Measurements from ENCODE around the gene COL25A1.
A peak's percentile ranks its signal among the peaks of the same experiment; 100 is the strongest.

Gene COL25A1

DNA sequence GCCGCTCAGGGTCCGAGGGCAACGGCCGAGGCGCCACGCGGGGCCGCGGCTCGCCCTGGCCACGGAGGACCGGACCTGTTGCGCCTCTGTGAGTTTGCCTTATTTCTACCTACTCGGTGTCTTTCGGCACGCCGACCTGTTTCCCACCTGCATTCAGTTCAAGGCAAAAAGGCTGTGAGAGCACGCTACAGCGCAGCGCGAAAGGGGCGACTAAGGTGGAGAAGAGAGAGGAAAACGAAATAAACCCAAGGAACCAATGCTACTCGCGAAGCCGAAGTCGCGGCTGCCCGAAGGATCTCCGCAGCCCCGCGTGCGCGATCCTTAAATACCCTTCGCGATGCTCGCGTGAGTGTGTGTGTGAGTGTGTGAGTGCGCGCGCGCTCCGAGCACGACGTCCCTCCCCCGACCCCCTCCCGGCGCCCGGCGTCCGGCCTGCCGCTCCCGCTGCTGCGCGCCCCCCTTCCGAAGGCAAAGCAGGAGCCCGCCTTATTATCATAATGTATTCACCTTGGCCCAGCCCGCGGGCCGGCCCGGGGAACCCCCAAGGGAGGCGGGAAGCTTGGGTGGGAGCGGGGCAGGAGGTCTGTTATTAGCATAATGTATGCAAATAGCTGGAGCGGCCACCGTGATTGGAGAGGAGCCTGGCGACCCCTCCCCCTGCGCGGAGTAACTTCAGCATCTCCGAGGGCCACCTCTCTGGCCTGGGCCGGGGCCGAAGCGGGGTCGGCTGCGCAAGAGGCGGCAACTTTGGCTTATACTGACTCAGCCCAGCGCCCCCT is at the start of gene COL25A1:
Gene COL25A1 (minus strand): TSS at position 298 of the 779 bp plus-strand sequence.
- DNase-seq (ENCODE audit: low read depth), result peak; percentile 17

DNA sequence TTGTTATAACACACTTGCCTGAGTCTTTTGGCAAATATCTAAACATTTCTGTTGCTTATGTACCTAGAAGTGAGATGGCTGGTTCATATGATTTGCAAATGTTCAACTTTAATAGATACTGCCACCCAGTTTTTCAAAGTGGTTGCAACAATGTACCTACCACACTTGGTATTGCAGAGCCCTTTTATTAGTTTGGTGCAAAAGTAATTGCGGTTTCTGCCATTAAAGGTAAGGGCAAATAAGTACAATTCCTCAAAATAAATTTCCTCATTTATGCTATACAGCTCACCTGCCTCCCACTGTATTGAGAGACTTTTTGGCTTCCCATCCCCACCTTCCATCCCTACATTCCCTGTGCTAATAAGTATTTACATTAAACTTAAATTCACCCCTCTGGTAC is 47.7 kb upstream of the COL25A1 start:
- DNase-seq (ENCODE audit: low read depth), result no peak

DNA sequence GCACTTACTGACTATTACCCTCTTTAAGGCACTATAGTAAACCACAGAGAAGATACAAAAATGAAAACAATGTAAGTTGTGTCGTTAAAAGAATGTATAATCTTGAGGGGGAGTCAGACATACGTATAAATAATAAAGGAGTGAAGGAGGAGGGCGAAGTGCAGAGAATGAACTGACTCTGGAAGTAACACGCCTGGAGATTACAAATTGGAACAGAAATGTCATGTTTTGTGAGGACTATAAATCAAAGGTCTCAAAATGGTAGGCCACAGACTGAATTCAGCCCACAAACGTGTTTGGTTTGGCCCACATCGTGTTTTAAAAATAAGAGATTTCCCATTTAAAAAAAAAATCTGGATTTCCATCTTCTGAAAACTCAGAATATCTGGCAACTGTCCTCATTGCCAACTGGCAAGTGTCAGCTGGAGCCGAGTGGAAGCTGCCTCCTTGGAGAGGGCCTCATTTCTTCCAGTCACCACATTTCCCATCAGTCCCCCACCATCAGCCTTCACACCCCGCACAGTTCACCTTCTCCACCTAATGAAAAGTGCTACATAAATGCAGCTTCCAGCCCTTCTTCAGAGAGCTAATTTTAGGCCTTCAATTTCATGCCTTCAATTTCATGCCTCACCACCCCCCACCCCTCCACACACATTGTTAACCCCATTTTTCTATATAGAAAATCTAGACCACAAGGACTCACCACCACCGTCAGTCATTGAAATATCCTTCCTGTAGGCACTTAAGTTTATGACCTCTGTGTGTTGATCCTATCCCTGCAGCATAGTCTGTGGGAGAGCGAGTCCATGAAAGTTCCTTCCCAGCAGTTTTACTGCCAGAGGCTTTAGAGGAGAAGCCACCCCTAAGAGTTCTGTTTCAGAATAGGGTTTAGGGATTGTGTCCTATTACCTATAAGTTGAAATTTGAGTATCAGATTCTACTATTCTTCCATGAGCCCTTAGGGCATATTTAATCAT is 32.0 kb upstream of the COL25A1 start:
- no peak for DNase-seq (ENCODE audit: low read depth)

DNA sequence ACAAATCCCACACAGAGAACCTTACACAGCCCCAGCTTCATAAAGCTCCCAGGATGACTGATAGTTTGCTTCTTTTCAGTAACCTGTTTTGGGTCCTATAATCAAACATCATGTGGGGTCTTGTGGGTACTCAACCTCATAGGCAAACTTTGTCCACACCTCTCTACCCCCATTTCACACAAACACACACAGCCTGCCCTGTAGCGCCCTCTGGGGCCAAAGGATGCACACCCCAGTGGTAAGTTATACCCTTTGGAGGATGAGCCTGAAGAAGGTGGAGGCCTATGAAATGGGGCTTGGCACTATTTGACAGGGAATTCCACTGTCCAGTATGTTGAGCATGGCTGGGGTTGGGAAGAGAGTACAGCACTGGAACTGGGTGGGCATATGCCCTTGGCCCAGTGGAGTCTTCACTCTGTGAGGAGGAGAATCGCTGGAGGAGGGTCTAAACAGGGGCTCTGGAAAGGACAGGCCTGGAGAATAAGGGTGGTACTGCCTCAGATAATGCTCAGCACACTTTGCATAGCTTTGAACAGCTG is 30.5 kb upstream of the COL25A1 start:
- DNase-seq (ENCODE audit: low read depth), result peak; percentile 18

DNA sequence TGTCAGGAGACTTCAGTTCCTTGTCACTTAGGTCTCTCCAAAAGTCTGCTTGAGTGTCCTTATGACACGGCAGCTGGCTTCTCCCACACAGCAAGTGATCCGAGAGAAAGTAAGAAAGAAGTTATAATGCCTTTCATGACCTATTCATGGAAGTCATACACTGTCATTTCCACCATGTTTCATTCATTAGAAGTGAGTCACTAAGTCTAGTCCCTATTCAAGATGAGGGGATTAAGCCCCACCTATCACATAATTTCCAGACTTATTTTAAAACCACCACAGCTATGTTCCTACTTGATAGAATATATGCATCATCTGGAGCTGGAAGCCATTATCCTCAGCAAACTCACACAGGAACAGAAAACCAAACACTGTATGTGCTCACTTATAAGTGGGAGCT is 25.2 kb upstream of the COL25A1 start:
- DNase-seq (ENCODE audit: low read depth), result no peak

DNA sequence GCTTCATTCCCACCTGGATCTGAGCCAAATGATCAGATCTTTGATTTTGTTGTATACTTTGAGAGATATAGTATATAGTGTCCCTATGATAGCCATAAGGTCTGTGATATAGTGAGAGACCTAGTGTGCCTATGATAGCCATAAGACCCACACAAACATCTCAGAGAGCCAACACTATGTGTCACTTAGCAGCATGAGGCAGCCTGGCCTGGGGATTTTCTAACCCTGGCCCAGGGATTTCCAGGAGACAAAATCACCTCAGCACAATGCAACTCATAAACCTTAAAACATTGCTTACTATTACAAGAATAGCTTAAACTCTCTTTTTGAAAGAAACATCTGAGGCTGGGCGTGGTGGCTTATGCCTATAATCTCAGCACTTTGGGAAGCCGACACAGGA is 23.2 kb upstream of the COL25A1 start:
- no peak for DNase-seq (ENCODE audit: low read depth)

DNA sequence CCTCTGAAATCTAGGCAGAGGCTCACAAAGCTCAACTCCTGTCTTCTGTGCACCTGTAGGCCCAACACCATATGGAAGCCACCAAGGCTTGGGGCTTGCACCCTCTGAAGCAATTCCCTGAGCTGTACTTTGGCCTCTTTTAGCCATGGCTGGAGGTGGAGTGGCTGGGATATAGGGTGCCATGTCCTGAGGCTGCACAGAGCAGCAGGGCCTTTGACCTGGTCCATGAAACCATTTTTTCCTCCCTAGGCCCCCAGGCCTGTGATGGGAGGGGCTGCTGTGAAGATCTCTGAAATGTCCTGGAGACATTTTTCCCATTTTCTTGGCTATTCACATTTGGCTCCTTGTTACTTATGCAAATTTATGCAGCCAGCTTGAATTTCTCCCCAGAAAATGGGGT is 20.9 kb upstream of the COL25A1 start:
- DNase-seq (ENCODE audit: low read depth), result no peak

DNA sequence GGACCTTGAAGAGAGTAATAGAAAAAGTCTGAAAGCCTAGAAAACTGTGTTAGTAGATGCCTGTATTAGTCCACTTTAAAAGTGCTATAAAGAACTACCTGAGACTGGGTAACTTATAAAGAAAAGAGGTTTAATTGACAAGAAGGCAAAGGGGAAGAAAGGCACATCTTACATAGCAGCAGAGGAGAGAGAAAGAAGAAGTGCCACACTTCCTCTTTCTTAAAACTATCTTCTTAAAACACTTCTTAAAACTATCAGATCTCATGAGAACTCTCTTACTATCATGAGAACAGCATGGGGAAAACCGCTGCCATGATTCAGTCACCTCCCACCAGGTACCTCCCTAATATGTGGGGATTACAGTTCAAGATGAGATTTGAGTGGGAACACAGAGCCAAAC is 18.8 kb upstream of the COL25A1 start:
- DNase-seq (ENCODE audit: low read depth), result no peak

DNA sequence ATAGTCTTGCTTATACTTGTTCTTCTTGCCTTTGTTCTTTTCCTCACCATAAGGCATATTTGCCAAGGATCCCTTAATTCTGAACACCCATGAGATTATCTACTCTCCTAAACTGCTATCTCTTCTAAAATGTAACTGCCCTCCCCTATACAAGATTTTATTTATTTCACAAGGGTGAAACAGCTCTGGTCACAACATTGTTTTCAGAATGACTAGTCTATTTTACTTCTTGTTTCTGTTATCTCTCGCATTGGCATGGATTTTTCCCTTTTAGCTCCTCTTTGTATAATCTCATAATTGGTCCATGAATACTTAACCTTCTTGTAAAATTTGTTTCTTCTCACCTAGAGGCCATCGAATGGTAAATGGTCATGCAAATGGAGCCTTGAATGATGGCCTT is 17.2 kb upstream of the COL25A1 start:
- DNase-seq (ENCODE audit: low read depth), result no peak

DNA sequence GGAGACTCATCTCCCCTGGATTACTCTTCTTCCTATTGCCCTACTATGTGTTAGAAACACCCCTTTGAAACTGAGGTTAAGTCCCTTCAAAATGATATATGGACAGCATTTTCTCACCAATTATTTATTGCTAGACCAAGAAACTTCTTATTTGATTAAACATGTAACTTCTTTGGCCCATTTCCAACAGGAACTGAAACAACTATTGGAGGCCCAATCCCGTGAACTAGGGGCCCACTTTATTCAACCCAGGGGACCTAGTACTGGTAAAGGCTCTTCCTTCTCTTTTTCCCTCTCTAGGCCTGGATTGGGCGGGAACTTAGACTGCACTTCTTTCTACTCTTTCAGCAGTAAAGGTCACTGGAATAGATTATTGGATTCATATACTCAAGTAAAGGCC is 16.7 kb upstream of the COL25A1 start:
- DNase-seq (ENCODE audit: low read depth), result no peak

DNA sequence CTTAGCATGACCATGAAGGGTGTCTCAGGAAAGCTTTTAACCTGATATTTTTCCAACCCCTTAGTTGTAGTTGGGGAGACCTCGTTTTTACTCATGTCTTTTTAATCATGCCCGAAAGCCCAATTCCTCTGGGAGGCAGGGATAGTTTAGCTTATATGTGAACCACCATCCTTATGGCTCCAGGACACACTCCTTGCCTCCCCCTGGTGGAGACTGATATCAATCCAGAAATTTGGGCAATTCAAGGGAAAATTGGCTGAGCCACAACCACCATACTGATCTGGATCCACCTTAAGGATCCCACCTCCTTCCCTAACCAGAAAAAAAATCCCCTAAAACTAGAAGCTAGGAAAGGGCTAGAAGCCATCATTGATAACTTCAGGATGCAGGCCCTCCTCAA is 13.4 kb upstream of the COL25A1 start:
- DNase-seq (ENCODE audit: low read depth), result no peak

DNA sequence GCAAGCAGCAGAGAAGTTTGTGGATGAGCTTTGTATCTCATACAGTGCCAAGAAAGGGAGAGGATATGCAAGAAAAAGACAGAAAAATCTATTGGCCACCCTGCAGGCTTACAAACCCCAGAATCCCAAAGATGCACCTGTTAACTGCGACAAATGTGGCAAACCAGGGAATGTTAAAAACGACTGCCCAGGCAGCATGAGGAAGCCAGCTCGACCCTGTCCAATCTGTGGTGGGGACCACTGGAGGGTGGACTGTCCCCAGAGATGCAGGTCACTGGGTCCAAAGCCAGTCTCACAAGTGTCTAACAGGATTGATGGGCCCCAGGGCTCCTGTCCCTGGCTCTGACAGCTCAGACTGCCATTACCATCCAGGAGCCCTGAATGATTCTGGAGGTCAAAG is 12.9 kb upstream of the COL25A1 start:
- DNase-seq (ENCODE audit: low read depth), result no peak

DNA sequence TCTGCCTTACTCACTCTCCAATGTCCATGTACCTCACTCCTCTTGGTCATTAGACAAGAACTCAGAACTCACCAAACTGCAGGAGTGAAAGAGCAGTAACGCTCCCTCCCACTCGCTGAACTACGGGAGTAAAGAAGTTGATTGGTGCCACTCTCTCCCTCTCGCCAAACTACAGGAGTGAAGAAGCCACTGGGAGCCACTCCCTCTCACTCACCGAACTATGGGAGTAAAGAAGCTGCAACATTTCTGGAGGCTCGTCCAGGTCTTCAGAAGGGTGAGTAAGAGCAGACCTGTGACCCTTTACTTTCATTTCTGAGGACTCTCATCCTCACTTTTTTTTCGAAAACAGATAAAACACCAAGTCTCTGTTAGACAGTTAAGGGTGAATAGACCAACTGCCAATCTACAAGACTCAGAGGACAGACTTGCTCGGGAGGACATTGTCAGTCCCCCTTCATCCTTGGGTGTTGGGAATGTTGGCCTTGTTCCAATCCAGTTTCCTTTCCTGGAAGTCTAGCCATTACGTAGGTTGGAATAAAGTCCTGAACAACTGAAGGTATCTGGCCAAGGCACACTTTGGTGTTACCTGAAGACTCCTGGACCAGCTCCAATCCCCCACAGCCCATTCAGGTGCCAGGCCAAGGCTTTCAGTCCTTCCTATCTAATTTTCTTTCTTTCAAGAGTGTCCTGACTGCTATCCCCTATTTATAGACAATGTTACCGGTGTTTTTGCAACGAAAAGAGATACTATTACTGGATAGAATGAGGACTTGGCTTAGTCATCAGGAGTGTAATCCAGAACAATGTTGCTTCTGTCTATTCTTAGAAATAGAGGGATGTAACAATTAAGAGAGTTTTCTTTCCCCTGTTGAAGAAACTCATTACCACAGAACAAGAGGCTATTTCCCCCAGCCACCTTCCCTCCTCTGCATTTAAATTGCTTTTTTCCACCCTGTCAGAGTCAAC is 11.0 kb upstream of the COL25A1 start:
- DNase-seq (ENCODE audit: low read depth), result no peak

DNA sequence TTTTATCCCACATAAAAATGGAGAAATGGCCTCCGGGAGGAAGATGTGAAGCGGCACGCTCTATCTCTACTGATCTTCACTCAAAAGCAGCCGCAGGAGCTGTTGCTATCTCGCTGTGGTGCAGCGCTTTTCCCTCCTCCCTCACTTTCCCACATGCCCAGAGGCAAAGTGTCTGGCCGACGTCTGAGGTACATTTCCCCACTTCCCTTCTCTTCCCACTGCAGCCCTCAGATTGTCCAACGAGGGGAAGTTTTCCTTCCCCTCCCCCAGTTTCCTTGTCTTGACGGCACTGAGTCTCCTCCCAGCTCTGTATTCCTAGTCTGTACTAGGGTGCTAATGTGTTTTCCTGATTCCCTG is 660 bp upstream of the COL25A1 start:
- DNase-seq (ENCODE audit: low read depth), result no peak

DNA sequence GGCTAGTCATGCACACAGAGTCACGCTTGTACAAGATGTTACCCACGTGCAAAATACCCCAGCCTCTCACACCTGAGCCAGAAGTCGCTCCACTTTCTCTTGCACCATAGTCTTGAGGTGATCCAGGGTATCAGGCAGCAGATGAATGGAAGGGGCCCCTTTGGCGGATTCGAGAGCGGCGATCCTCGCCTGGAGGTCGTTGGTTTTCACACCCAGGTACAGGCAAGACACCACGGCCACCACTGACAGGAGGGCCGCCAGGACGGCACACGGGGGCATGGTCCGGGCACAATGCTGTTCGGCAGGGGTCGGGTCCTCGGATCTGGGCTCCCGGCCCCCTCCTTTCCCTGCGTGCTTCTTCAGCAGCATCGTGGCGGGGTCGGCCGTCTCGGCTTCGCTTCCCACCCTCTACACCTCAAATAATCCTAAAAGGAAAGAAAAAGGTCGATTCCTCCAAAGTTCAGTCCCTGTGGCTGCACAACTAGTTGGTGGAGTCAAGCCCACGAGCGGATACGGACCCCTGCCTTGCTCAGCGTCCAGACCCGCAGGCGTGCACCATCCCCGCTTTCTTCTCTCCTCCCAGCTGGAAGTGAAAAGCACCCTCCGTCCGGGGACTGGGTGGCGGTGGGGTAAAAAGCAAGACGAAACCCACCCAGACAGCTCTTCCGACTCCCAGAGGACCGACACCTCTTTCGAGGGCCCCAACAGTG is 652 bp downstream of the COL25A1 start:
- DNase-seq (ENCODE audit: low read depth), result no peak

DNA sequence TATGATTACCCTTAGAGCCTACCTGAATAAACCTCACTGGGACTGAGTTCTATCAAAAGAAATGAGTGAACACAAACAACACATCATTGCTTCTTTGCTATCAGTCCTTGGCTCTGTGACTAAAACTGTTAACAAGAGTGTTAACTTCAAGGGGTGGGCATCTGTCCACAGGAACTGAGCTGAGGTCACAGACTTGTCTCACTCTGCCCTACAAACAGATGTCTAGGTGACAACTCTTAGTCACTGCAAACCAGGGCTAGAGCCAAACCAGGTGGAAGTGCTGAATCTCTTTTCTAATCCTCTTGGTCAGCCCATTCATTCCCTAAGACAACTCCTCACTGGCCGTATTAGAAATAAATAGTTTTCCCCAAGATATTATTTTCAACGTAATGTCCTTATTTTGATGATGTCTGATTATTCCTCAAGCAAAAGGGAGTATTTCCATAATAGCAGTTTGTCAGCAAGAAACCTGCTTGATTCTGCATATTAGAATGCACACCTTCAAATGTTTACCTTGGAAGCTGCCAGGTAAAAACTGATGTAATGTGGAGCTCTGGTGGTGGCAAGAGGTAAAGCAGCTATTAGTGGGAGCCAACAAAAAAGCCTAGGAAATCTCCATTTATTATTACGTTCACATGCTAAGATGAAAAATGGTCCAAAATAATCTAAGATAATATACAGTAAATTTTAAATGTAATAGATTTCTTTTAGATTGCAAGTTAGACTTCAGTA is 4.0 kb downstream of the COL25A1 start:
- no peak for DNase-seq (ENCODE audit: low read depth)

DNA sequence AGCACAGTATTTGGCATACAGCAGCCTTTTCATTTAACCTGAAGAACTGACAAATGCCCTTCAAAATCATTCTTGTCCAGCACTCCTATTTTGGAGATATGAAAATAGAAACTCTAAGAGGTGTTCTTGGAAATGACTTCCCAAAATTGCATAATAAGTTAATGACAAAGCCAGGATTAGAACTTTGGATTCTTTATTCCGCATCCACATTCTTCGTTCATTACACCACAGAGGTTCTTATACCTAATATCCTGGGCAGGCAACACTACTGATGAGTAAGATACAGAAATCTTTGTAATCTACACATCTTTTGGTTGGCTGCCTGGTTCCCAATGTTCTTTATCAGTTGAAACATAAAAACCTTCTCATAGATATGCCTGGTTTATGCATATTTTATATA is 5.9 kb downstream of the COL25A1 start:
- no peak for DNase-seq (ENCODE audit: low read depth)

DNA sequence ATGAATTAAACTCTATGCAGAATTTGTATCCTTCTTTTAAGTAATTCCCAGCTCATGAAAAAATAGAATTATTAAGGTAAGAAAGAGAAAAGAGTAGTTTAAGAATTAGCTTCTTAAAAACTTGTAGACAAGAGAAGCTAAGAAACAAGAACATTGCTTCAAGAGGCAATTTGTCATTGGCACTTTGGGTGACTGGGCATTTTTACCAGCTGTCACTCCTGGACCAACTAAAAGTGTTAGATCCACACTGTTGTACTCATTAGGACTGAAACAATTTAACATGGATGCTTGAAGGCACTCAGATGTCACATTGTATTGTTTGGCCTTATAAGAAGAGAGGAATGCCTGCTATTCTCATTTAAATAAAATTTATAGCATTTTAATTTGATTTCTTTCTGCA is 7.4 kb downstream of the COL25A1 start:
- no peak for DNase-seq (ENCODE audit: low read depth)

DNA sequence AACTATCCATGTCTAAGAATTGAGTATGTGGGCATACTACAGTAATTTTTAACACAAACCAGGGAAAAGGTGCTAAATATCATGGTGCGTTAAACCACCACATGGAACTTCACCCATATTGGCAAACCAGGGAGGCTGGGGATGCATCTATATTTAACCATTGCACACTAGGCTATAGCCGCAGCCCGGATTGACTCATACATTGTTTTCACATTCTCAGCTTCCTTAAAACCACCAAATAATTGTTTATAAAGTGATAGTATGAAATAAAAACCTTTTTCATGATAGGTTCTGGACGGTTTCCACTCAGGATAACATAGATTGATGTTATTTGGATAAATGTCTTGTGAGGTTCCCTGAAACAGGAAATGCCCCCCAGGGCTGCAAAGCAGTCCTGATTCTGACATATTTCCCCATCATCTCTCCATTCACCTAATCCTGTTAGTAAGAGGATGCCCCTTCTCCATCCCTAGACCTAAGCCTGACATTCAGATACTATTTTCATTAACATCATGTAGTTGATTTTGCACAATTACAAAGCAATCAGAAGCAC is 7.9 kb downstream of the COL25A1 start:
- DNase-seq (ENCODE audit: low read depth), result no peak

DNA sequence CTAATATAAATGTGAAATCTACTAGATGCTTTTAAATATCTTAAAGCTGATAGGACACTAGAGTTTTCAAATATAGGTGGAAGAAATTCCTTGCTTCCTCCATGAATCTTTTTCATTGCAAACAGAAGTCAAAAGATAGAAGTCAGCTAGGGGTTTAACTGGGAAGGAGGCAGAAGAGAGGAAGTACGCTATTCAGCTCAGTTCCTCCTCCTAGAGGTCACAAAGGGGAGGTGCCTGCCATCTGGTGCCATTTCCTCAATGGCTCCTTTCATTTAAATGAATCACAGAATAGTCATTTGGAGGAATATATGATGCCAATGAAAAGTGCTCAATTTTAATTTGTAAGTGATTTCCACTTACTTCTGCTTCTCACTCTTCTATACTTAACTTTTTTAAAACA is 8.5 kb downstream of the COL25A1 start:
- no peak for DNase-seq (ENCODE audit: low read depth)

Measured in activated T-cell treated with anti-CD3 and anti-CD28 coated beads for 48 hours (primary cell).